Gastrocnemius medialis (tissue), 4 donors: ENCODE measurements around the gene SLX4IP. TPM values are rescaled to one million over a fixed set of nuclear protein-coding genes. Genes with fewer than 3 reads are reported as not detected.

Experiments
- ATAC-seq, 2 donors: fragments of 150-250 bp; one replicate each; pipeline ENCODE4 v1.9.1; 2016
- DNase-seq, 2 donors: peaks; one replicate each; pipeline ENCODE4 v3.0.0-alpha.2; 2019
- H3K27ac ChIP-seq, 4 donors: fragments of 200-600 bp; sonication (generic); 1 replicate in 1 of 4; 2 replicates in 3 of 4; pipeline ENCODE4 v1.5.1; 2016 to 2018; ENCODE audit warnings: mild to moderate bottlenecking in 2 of 4, moderate library complexity in 1 of 4
- H3K27me3 ChIP-seq, 3 donors: fragments of 200-600 bp; sonication (generic) in 2 of 3; 1 replicate in 1 of 3; 2 replicates in 2 of 3; pipeline versions ENCODE4 v1.5.1 to v1.6.0; 2016 to 2019; ENCODE audit warnings: mild to moderate bottlenecking in 1 of 3, moderate library complexity in 1 of 3
- H3K36me3 ChIP-seq, 2 donors: fragments of 200-600 bp; sonication (generic) in 1 of 2; one replicate each; pipeline ENCODE4 v1.5.1; 2017 to 2018
- H3K4me1 ChIP-seq, 2 donors: fragments of 200-600 bp; sonication (generic) in 1 of 2; one replicate each; pipeline ENCODE4 v1.5.1; 2016 to 2017; ENCODE audit warnings: mild to moderate bottlenecking in 2 of 2
- H3K4me3 ChIP-seq, 4 donors: fragments of 200-600 bp; sonication (generic) in 3 of 4; 1 replicate in 1 of 4; 2 replicates in 3 of 4; pipeline ENCODE4 v1.5.1; 2016 to 2019; ENCODE audit warnings: mild to moderate bottlenecking in 2 of 4
- H3K9me3 ChIP-seq, 3 donors: fragments of 200-600 bp; sonication (generic) in 2 of 3; 1 replicate in 1 of 3; 2 replicates in 2 of 3; pipeline ENCODE4 v1.5.1; 2016 to 2019
- CTCF ChIP-seq, 5 experiments: fragments of 450-650 bp in 3 of 5; fragments of 200-600 bp in 2 of 5; sonication (generic) in 2 of 5; IDR thresholded peaks in 4 of 5; conservative IDR thresholded peaks in 1 of 5; 1 replicate in 4 of 5; 2 replicates in 1 of 5; pipeline ENCODE4 v1.5.1; 2016 to 2019; ENCODE audit warnings: antibody characterized with exemption in 5 of 5, mild to moderate bottlenecking in 3 of 5, moderate library complexity in 3 of 5
- POLR2A ChIP-seq, 2 donors: fragments of 450-650 bp; IDR thresholded peaks; one replicate each; pipeline ENCODE4 v1.6.1; 2017; ENCODE audit warnings: antibody characterized with exemption in 2 of 2, mild to moderate bottlenecking in 2 of 2, moderate library complexity in 2 of 2
- in situ Hi-C, 4 donors: fragments of 200-750 bp; cut with MboI; loops; one replicate each; pipeline versions ENCODE4 v1.15.0 to v1.8.0; 2017; ENCODE audit warnings: low sequenced_read_pairs in 4 of 4
- intact Hi-C: fragments of 100-400 bp; cut with DNase I; formaldehyde crosslinking; loops from one replicate; pipeline ENCODE4 v1.15.1; 2023; ENCODE audit warnings: low total_unique reads
- total RNA-seq, 4 donors: library from RNA; depleted of rRNA; stranded (reverse); fragments of >200 nt; gene quantifications; one replicate each; pipeline versions ENCODE4 v1.1.0 to v1.2.3, GENCODE V29; 2016

The SLX4IP gene
- total RNA-seq, 4 donors from 2014 or later = 0.22 to 1.3 (median 0.71) TPM

- no peak for TF ChIP-seq CTCF (IDR thresholded peaks at IDR 0.05 in 4 of 5, conservative IDR thresholded peaks at IDR 0.05 in 1 of 5)
- no peak for TF ChIP-seq POLR2A (IDR thresholded peaks at IDR 0.05)
These were observed 119.2 kb downstream of the SLX4IP start for GRCh38 chr20:10554285-10554684.

GRCh38 chr20:10555393-10555792 lies 120.3 kb downstream of the SLX4IP start:
- Histone ChIP-seq H3K36me3 (no peaks in the 10 kb centered on the region), H3K9me3 (no peaks in the 10 kb centered on the region), H3K4me3 (no peak overlapping the region), H3K4me1 (no peaks in the 10 kb centered on the region), H3K27ac (peak overlapping the region in 1 of 4 donors; percentile 14), H3K27me3 (no peaks in the 10 kb centered on the region)
- in situ Hi-C loops (loop anchor here in 3 of 4 donors (10.0 to 25.0 kb wide), 4 partner anchors 649 to 982 kb away; no protein-coding TSS in a partner anchor), intact Hi-C loops (no loop called here)
- TF ChIP-seq CTCF (IDR thresholded peaks at IDR 0.05 in 4 of 5, conservative IDR thresholded peaks at IDR 0.05 in 1 of 5) = no peak
- TF ChIP-seq POLR2A (IDR thresholded peaks at IDR 0.05) = no peak
- no peak for DNase-seq
- no peak for ATAC-seq

More at GRCh38 chr20:10554285-10554684, 119.2 kb downstream of the SLX4IP start:
- in situ Hi-C loops (loop anchor here (5.0 to 25.0 kb wide), 7 partner anchors 651 to 988 kb away; no protein-coding TSS in a partner anchor), intact Hi-C loops (loop anchor here (5.0 kb wide), 1 partner anchor 653 kb away; no protein-coding TSS in a partner anchor)
- DNase-seq (no peak), ATAC-seq (no peak)
- H3K27ac ChIP-seq = no peak overlapping the region
- no peaks in the 10 kb centered on the region for H3K27me3 ChIP-seq
- H3K9me3 ChIP-seq = no peaks in the 10 kb centered on the region
- H3K4me1 ChIP-seq = no peaks in the 10 kb centered on the region
- H3K4me3 ChIP-seq = no peak overlapping the region
- H3K36me3 ChIP-seq = no peaks in the 10 kb centered on the region

- H3K9me3 ChIP-seq = no peaks in the 10 kb centered on the region
- intact Hi-C loops (no loop called here), in situ Hi-C loops (loop anchor here in 3 of 4 donors (10.0 to 25.0 kb wide), 4 partner anchors 649 to 981 kb away; no protein-coding TSS in a partner anchor)
- H3K4me1 ChIP-seq = no peaks in the 10 kb centered on the region
- DNase-seq (no peak), ATAC-seq (no peak)
- H3K4me3 ChIP-seq = no peak overlapping the region
- no peak for TF ChIP-seq CTCF (IDR thresholded peaks at IDR 0.05 in 4 of 5, conservative IDR thresholded peaks at IDR 0.05 in 1 of 5)
- no peak for TF ChIP-seq POLR2A (IDR thresholded peaks at IDR 0.05)
- H3K36me3 ChIP-seq = peaks cover 0 to 5% of the 10 kb centered on the region in 2 donors
- H3K27ac ChIP-seq = peak overlapping the region in 1 of 4 donors; percentile 14
- no peaks in the 10 kb centered on the region for H3K27me3 ChIP-seq
These were observed 120.8 kb downstream of the SLX4IP start for GRCh38 chr20:10555865-10556308.

GRCh38 chr20:10556519-10557083 lies 121.5 kb downstream of the SLX4IP start:
- TF ChIP-seq POLR2A (IDR thresholded peaks at IDR 0.05) = no peak
- no peak for TF ChIP-seq CTCF (IDR thresholded peaks at IDR 0.05 in 4 of 5, conservative IDR thresholded peaks at IDR 0.05 in 1 of 5)
- H3K9me3 ChIP-seq = no peaks in the 10 kb centered on the region
- H3K27me3 ChIP-seq = no peaks in the 10 kb centered on the region
- ATAC-seq (no peak), DNase-seq (no peak)
- in situ Hi-C loops = loop anchor here in 3 of 4 donors (10.0 to 25.0 kb wide), 4 partner anchors 648 to 981 kb away; no protein-coding TSS in a partner anchor
- H3K27ac ChIP-seq = peak overlapping the region in 1 of 4 donors; percentile 14
- H3K4me3 ChIP-seq = no peak overlapping the region
- no peaks in the 10 kb centered on the region for H3K4me1 ChIP-seq
- H3K36me3 ChIP-seq = peaks cover 0 to 6% of the 10 kb centered on the region in 2 donors
- intact Hi-C loops = no loop called here
